GM12878 (cell line): ENCODE data around the gene PCBD1. TPM values are rescaled to one million over a fixed set of nuclear protein-coding genes. Genes with fewer than 3 reads are reported as not detected.

Source experiments
- EP300 ChIP-seq, 2 experiments: fragments of 150-350 bp in 1 of 2; IDR thresholded peaks; 2 replicates each; pipeline ENCODE4 v1.6.1; 2011 to 2012; ENCODE audit warnings: low read depth in 2 of 2, low read length in 2 of 2, borderline replicate concordance in 1 of 2, improper control_type of control experiment in 1 of 2, inconsistent platforms in 1 of 2; ENCODE audit not compliant: control insufficient read depth in 1 of 2
- FOXK2 ChIP-seq: fragments of 450-650 bp; IDR thresholded peaks from 2 replicates; pipeline ENCODE4 v1.6.1; 2017; ENCODE audit warnings: mild to moderate bottlenecking, moderate library complexity
- HDGF ChIP-seq: fragments of 450-650 bp; IDR thresholded peaks from 2 replicates; pipeline ENCODE4 v1.6.1; 2016; ENCODE audit warnings: antibody characterized with exemption
- KLF5 ChIP-seq: fragments of 450-650 bp; IDR thresholded peaks from 2 replicates; pipeline ENCODE4 v1.6.1; 2014; ENCODE audit warnings: mild to moderate bottlenecking; ENCODE audit not compliant: partially characterized antibody
- LARP7 ChIP-seq: fragments of 450-650 bp; IDR thresholded peaks from 2 replicates; pipeline ENCODE4 v1.6.1; 2017; ENCODE audit warnings: mild to moderate bottlenecking
- NFXL1 ChIP-seq: fragments of 450-650 bp; IDR thresholded peaks from 2 replicates; pipeline ENCODE4 v1.6.1; 2017; ENCODE audit warnings: antibody characterized with exemption, mild to moderate bottlenecking, borderline replicate concordance
- POLR2A ChIP-seq: IDR thresholded peaks from 2 replicates; pipeline ENCODE4 v1.6.1; 2011; ENCODE audit warnings: low read depth, mild to moderate bottlenecking, low read length
- REST ChIP-seq: IDR thresholded peaks from 2 replicates; pipeline ENCODE4 v1.6.1; 2012; ENCODE audit warnings: mild to moderate bottlenecking, low read depth, low read length
- SPI1 ChIP-seq: IDR thresholded peaks from 2 replicates; pipeline ENCODE4 v1.6.1; 2011; ENCODE audit warnings: low read depth, mild to moderate bottlenecking, low read length, moderate library complexity, borderline replicate concordance; ENCODE audit not compliant: insufficient read depth
- YBX1 ChIP-seq: fragments of 450-650 bp; IDR thresholded peaks from 2 replicates; pipeline ENCODE4 v1.6.1; 2016; ENCODE audit warnings: antibody characterized with exemption
- polyA plus RNA-seq, 11 experiments: library from polyadenylated mRNA; depleted of rRNA in 4 of 11; unstranded in 6 of 11; stranded (reverse) in 5 of 11; fragments of >200 nt; fragmentation: Nextera tagmentation in 4 of 11; fragmentation: Illumina TruSeq in 1 of 11; extraction: Ambion mirVana in 4 of 11; extraction: Trizol in 1 of 11; gene quantifications; 1 replicate in 1 of 11; 2 replicates in 10 of 11; pipeline versions ENCODE4 v1.2.1 to v1.2.3, GENCODE V29; 2011 to 2016; ENCODE audit warnings: inconsistent platforms in 2 of 11, missing spikeins in 2 of 11, low read depth in 1 of 11
- total RNA-seq, 4 experiments: library from RNA; depleted of rRNA in 3 of 4; stranded (reverse); fragments of >200 nt in 3 of 4; fragmentation: Illumina TruSeq in 1 of 4; extraction: Trizol in 1 of 4; gene quantifications; 2 replicates each; pipeline versions ENCODE4 v1.2.1 to v1.2.3, GENCODE V29; 2013 to 2021
- TF ChIP-seq, protein P1 (sequence below): fragments of 450-650 bp; IDR thresholded peaks from 2 replicates; pipeline ENCODE4 v1.6.1; 2017; ENCODE audit warnings: mild to moderate bottlenecking, low read depth, inconsistent platforms; ENCODE audit not compliant: poor library complexity, severe bottlenecking
- TF ChIP-seq, protein P2 (sequence below): fragments of 450-650 bp; formaldehyde crosslinking; IDR thresholded peaks from 2 replicates; pipeline ENCODE4 v1.5.0; 2022; ENCODE audit warnings: mild to moderate bottlenecking, missing genetic modification characterization
- TF ChIP-seq, protein P3 (sequence below): IDR thresholded peaks from 2 replicates; pipeline ENCODE4 v1.6.1; 2012; ENCODE audit warnings: improper control_type of control experiment, low read depth, low read length; ENCODE audit not compliant: insufficient replicate concordance

Gene PCBD1
- total and polyA plus RNA-seq, 10 of the 15 experiments (the other 5 are each of a cell fraction or from before 2014, with no cell fraction given), result 5.6 to 66.8 (median 34.2) TPM

- TF ChIP-seq REST, result no peak
- TF ChIP-seq NFXL1, result no peak
- no peak for TF ChIP-seq EP300 (IDR thresholded peaks at IDR 0.05; ENCODE audit: borderline replicate concordance in 1 of 2, control insufficient read depth in 1 of 2, low read depth in 2 of 2, low read length in 2 of 2)
- peak; percentile 85 for TF ChIP-seq HDGF
- TF ChIP-seq, protein P1, sequence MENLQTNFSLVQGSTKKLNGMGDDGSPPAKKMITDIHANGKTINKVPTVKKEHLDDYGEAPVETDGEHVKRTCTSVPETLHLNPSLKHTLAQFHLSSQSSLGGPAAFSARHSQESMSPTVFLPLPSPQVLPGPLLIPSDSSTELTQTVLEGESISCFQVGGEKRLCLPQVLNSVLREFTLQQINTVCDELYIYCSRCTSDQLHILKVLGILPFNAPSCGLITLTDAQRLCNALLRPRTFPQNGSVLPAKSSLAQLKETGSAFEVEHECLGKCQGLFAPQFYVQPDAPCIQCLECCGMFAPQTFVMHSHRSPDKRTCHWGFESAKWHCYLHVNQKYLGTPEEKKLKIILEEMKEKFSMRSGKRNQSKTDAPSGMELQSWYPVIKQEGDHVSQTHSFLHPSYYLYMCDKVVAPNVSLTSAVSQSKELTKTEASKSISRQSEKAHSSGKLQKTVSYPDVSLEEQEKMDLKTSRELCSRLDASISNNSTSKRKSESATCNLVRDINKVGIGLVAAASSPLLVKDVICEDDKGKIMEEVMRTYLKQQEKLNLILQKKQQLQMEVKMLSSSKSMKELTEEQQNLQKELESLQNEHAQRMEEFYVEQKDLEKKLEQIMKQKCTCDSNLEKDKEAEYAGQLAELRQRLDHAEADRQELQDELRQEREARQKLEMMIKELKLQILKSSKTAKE, result no peak
- TF ChIP-seq, protein P2, sequence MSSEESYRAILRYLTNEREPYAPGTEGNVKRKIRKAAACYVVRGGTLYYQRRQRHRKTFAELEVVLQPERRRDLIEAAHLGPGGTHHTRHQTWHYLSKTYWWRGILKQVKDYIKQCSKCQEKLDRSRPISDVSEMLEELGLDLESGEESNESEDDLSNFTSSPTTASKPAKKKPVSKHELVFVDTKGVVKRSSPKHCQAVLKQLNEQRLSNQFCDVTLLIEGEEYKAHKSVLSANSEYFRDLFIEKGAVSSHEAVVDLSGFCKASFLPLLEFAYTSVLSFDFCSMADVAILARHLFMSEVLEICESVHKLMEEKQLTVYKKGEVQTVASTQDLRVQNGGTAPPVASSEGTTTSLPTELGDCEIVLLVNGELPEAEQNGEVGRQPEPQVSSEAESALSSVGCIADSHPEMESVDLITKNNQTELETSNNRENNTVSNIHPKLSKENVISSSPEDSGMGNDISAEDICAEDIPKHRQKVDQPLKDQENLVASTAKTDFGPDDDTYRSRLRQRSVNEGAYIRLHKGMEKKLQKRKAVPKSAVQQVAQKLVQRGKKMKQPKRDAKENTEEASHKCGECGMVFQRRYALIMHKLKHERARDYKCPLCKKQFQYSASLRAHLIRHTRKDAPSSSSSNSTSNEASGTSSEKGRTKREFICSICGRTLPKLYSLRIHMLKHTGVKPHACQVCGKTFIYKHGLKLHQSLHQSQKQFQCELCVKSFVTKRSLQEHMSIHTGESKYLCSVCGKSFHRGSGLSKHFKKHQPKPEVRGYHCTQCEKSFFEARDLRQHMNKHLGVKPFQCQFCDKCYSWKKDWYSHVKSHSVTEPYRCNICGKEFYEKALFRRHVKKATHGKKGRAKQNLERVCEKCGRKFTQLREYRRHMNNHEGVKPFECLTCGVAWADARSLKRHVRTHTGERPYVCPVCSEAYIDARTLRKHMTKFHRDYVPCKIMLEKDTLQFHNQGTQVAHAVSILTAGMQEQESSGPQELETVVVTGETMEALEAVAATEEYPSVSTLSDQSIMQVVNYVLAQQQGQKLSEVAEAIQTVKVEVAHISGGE (CRISPR knock-in tag), result no peak
- no peak for TF ChIP-seq SPI1
- no peak for TF ChIP-seq KLF5
- peak; percentile 78 for TF ChIP-seq POLR2A
- TF ChIP-seq FOXK2, result no peak
- TF ChIP-seq, protein P3, sequence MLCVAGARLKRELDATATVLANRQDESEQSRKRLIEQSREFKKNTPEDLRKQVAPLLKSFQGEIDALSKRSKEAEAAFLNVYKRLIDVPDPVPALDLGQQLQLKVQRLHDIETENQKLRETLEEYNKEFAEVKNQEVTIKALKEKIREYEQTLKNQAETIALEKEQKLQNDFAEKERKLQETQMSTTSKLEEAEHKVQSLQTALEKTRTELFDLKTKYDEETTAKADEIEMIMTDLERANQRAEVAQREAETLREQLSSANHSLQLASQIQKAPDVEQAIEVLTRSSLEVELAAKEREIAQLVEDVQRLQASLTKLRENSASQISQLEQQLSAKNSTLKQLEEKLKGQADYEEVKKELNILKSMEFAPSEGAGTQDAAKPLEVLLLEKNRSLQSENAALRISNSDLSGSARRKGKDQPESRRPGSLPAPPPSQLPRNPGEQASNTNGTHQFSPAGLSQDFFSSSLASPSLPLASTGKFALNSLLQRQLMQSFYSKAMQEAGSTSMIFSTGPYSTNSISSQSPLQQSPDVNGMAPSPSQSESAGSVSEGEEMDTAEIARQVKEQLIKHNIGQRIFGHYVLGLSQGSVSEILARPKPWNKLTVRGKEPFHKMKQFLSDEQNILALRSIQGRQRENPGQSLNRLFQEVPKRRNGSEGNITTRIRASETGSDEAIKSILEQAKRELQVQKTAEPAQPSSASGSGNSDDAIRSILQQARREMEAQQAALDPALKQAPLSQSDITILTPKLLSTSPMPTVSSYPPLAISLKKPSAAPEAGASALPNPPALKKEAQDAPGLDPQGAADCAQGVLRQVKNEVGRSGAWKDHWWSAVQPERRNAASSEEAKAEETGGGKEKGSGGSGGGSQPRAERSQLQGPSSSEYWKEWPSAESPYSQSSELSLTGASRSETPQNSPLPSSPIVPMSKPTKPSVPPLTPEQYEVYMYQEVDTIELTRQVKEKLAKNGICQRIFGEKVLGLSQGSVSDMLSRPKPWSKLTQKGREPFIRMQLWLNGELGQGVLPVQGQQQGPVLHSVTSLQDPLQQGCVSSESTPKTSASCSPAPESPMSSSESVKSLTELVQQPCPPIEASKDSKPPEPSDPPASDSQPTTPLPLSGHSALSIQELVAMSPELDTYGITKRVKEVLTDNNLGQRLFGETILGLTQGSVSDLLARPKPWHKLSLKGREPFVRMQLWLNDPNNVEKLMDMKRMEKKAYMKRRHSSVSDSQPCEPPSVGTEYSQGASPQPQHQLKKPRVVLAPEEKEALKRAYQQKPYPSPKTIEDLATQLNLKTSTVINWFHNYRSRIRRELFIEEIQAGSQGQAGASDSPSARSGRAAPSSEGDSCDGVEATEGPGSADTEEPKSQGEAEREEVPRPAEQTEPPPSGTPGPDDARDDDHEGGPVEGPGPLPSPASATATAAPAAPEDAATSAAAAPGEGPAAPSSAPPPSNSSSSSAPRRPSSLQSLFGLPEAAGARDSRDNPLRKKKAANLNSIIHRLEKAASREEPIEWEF, result no peak
- TF ChIP-seq LARP7, result peak; percentile 21; the same call in 1 of the 2 replicates
- no peak for TF ChIP-seq YBX1
Observed at GRCh38 chr10:70887804-70888800, at the start of gene PCBD1 (continued).
